PFSK-1 (cell line): ENCODE measurements around the gene KCNJ15.

Source experiments
- FOXP2 ChIP-seq: optimal IDR thresholded peaks from 2 replicates; pipeline ENCODE3; 2011; ENCODE audit warnings: borderline replicate concordance, control low read depth, inconsistent platforms; ENCODE audit not compliant: insufficient read depth; ENCODE audit errors: extremely low read length, extremely low read depth
- POLR2AphosphoS5 ChIP-seq: IDR thresholded peaks from 2 replicates; pipeline ENCODE4 v1.6.1; 2012; ENCODE audit warnings: low read depth, mild to moderate bottlenecking, control low read depth, low read length, moderate library complexity
- REST ChIP-seq, 2 experiments: IDR thresholded peaks; 2 replicates each; pipeline versions ENCODE4 v1.6.1 to v1.8.0; 2011 to 2012; ENCODE audit warnings: low read depth in 2 of 2, low read length in 2 of 2, control low read depth in 1 of 2, inconsistent platforms in 1 of 2, mild to moderate bottlenecking in 1 of 2, moderate library complexity in 1 of 2; ENCODE audit not compliant: insufficient read depth in 1 of 2
- SIN3A ChIP-seq: IDR thresholded peaks from 2 replicates; pipeline ENCODE4 v1.6.1; 2012; ENCODE audit warnings: mild to moderate bottlenecking, low read length, moderate library complexity, borderline replicate concordance; ENCODE audit not compliant: insufficient read depth
- TAF1 ChIP-seq: IDR thresholded peaks from 2 replicates; pipeline ENCODE4 v1.6.1; 2012; ENCODE audit warnings: low read length, control low read depth, borderline replicate concordance; ENCODE audit not compliant: insufficient read depth

KCNJ15 gene

GRCh38 chr21:38284216-38284615 lies 27.4 kb downstream of the KCNJ15 start:
- TF ChIP-seq FOXP2 (no peak), POLR2AphosphoS5 (no peak), REST (IDR thresholded peaks at IDR 0.05; ENCODE audit: insufficient read depth in 1 of 2, low read depth in 2 of 2, low read length in 2 of 2) (no peak), SIN3A (no peak), TAF1 (no peak)

- TF ChIP-seq SIN3A (no peak), REST (IDR thresholded peaks at IDR 0.05; ENCODE audit: insufficient read depth in 1 of 2, low read depth in 2 of 2, low read length in 2 of 2) (no peak), POLR2AphosphoS5 (no peak), FOXP2 (no peak), TAF1 (no peak)
Observed at GRCh38 chr21:38286739-38287471, 30.1 kb downstream of the KCNJ15 start.

DNA sequence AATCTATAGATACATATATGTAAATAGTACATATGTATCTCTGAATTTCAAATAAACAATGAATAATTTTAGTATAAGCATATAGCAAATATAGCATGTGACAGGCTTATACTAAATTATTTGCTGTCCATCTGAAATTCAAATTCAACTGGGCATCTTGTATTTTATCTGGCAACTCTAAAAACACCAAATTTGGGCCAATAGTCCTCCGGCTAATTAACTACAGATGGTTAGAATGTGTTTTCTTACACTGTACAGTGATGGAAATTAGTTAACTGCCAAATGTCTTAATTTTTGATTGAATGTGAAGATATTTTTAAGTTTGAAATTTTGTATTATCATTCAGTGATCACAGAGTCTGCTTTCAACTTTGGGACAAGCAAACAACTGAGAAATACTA lies 30.7 kb downstream of the KCNJ15 start:
- TF ChIP-seq FOXP2 (no peak), POLR2AphosphoS5 (no peak), REST (IDR thresholded peaks at IDR 0.05; ENCODE audit: insufficient read depth in 1 of 2, low read depth in 2 of 2, low read length in 2 of 2) (no peak), TAF1 (no peak), SIN3A (no peak)

- TF ChIP-seq FOXP2 (no peak), SIN3A (no peak), TAF1 (no peak), POLR2AphosphoS5 (no peak), REST (IDR thresholded peaks at IDR 0.05; ENCODE audit: insufficient read depth in 1 of 2, low read depth in 2 of 2, low read length in 2 of 2) (no peak)
Observed at GRCh38 chr21:38289705-38290485, 33.1 kb downstream of the KCNJ15 start.
